HG03103 (cell line): Measurements from ENCODE around the gene NDST4.

Source experiments
- ATAC-seq: cut with Tn5 transposase; IDR thresholded peaks from one replicate; pipeline ENCODE4 v1.9.1; 2021; ENCODE audit warnings: low read depth; ENCODE audit not compliant: unreplicated experiment

The NDST4 gene

DNA sequence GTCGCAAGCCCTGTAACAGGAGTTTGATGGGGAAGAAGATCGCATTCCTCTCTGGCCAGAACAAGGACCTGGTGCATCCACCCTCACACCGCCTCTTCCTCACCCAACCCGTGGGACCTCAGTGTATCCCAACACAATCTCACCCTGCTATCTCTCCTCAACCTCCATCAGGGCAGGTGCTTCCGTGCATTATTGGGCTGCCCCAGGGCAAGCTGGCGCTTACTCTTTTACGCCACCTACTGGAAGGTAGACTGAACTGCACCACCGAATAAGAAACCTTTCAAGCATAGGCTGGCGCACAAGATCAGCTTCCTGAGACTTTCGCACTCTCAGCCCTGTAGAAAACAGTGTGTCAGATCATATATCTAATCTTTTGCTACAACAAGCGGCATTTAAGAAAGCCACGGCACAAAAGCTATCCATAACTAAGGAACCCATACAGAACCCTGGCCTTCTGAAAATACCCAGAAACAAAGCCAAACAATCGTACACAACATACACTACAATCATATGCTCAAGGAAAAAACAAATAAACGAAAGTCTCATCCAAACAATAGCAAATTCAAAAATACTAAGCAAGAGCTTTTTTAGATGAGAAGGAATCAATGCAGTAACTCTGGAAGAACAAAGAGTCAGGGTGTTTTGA lies 305.5 kb downstream of the NDST4 start:
- ATAC-seq: peak; percentile 98

DNA sequence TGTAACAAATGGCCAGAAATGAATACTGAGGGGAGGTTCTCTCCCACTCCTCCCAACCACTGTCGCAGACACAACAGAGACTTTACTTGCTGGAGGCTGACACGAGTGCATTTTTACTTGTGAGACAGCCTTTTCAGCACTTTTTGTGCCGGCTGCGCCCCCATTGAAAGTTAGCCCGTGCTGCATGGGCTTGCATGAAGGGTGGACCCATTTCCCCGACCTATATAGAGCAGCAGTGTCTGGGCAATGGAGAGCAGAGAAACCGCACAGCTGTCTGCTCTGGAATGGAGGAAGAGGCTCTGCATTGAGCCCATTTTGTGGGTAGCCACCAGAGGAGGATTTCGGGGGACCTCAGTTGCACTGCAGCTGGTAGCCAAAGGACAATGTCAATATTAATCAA lies 306.1 kb downstream of the NDST4 start:
- peak; percentile 10 for ATAC-seq

DNA sequence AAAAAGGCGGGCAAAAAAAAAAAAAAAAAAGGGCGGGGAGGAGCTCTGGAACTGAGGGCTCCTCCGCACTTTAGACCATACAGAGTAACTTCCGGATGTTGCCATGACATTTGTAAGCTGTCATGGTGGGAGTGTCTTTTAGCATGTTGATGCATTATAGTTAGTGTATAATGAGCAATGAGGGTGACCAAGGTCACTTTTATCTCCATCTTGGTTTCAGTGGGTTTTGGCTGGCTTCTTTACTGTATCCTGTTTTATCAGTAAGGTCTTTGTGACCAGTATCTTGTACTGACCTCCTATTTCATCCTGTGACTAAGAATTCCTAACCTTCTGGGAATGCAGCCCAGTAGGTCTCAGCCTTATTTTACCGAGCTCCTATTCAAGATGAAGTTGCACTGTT lies 321.4 kb downstream of the NDST4 start:
- ATAC-seq: no peak

DNA sequence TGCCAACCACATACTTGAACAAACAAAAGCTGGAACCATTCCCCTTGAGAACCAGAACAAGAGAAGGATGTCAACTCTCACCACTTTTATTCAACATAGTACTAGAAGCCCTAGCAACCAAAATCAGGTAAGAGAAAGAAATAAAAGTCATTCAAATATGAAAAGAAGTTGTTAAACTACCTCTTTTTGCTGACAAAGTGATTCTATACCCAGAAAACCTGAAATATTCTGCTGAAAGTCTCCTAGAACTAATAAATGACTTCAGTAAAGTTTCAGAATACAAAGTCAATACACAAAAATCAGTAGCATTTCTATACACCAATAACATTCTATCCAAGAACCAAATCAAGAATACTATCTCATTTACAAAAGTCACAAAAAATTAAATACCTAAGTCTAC lies 327.9 kb downstream of the NDST4 start:
- no peak for ATAC-seq

DNA sequence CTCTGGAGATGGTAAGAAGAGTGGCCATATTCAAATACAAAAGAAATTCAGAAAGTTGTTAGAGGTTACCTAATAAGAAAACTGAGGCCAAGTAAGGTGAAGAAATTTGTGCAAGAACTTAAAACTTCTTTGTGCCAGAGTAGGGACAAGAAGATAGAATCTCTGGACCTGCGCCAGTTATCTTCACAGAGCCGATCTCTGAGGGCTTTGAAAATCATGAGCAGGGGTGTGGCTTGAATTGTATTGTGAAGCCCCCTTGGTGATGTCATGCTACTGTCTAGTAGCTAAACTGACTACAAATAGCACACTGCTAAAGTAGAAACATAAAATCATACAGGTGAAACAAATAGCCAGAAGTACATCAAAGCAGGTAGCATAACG lies 330.2 kb downstream of the NDST4 start:
- ATAC-seq: no peak

DNA sequence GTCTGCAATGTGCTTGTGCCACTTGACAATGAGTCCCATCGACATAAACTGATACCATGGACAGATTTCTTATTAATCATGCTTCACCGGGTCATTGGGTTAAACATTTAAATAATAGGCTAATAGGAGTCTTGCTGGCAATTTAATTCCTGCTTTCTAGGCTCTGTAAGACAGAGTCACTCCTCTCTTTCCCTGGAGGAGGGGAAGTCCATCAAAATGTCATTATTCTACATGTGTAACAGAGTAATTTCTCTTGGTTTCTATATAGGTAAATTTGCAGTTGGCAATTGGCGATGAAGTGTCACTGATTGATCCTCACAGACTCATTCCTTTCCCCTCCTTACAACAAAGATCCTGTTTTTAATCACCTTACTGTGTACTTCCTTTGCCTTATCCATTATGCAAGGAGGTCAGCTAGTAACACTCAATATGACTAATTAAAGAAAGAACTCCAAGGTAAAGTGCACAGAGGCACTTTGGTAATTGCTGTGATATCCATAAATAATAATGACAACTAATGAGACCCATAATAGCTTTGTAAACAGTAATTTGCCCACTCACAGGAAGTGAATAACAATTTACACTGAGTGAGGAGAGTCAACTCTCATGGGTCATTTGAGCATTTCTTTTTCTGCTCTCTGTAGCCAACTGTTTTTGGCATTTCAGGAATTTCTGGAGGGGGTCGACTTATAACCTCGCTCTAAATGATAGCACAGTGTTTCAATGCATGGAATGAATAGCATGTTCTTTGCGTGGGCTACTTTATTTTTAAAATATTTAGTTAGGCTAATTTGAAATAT lies 330.8 kb downstream of the NDST4 start:
- ATAC-seq: no peak

DNA sequence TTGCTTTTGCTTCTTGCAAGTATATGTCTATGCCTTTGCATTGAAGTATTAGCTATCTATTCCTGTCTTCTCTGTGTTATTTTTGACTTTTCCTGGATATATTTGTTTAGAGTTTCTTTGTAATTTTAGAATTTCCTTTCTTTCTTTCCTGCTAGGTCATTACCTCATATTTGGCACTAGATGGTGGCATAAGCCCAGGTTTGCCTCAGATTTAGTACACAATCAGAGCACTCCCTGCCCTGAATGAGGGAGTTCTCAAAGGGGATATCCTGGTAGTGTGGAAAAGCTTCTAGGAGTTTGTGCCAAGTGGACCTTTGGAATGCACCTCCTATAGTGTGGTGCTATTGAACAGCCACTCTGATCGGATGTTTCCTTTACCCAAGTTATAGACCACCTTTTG lies 333.2 kb downstream of the NDST4 start:
- ATAC-seq: no peak
